ENCODE results near the gene ACTRT3.

The ACTRT3 gene

GRCh38 chr3:169790219-169790618, 20.9 kb upstream of the ACTRT3 start:
- no peak for FAIRE-seq
- no peak for TF ChIP-seq POLR2A (IDR thresholded peaks at IDR 0.05; ENCODE audit: low read depth, low read length)
- no peak for DNase-seq (ENCODE audit: insufficient read length, low spot score)

DNA sequence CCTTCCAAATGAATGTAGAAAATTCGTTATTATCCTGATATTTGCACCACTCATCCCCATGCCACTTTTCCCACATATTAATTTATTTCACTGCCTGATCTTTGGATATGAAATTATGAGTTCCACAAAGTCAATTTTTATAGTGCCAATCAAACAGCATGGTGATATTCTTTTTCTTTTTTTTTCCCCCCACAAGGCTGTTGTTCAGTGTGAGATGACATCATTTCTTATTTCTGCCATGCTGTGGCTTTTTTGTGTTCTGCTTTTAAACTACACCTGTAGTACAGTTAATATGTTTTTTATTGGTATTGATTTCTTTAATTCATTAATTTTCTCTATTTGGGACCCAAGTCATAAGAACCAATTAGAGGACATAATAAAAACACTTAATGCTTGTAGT, 18.4 kb upstream of the ACTRT3 start:
- no peak for FAIRE-seq
- no peak for DNase-seq (ENCODE audit: insufficient read length, low spot score)
- no peak for TF ChIP-seq POLR2A (IDR thresholded peaks at IDR 0.05; ENCODE audit: low read depth, low read length)

DNA sequence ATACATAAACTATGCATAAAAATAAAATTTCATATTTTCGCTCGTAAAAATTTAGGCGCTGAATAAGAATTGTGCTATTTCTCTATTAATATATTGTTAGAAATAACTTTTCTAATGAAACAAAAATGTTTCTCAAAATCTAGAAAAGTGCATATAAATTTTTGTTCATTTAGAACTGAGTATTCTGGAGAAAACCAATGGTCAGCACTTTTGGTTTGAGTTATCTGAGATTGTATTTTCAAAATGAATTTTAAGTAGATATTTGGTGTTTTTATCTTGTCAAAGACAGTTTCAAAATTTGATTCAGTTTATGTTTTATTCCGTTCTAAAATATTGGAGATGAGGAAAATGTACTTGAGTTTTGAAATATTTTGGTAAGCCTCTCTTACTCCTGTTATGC, 17.8 kb upstream of the ACTRT3 start:
- FAIRE-seq = no peak
- no peak for DNase-seq (ENCODE audit: insufficient read length, low spot score)
- no peak for TF ChIP-seq POLR2A (IDR thresholded peaks at IDR 0.05; ENCODE audit: low read depth, low read length)

DNA sequence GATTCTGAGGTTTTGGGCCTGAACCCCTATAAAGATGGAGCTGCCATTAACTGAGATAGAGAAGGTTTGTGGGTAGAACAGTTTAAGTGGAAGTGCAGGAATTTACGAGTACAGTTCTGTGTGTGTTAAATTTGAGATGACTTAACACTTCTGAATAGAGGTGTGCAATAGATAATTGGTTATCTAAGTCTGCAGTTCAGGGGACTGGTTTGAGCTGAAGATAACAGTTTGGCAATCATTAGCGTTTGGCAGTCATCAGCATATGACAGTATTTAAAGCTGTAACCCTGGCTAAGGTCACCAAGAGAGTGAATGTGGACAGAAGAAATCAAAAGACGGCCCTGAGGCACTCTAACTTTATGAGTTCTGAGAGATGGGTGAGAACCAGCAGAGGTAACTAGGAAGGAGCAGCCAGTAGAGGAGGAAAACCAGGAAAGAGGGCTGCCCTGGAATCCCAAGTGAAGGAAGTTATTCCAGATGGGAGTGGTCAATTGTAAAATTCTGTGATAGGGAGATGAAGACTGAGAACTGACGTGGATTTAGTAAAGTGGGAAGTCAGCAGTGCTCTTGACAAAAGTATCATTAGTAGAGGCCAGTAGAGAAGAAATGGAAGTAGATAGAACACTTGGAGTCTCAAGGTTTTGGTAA, 12.0 kb upstream of the ACTRT3 start:
- TF ChIP-seq POLR2A (IDR thresholded peaks at IDR 0.05; ENCODE audit: low read depth, low read length) = no peak
- FAIRE-seq (no peak), DNase-seq (ENCODE audit: insufficient read length, low spot score) (no peak)

DNA sequence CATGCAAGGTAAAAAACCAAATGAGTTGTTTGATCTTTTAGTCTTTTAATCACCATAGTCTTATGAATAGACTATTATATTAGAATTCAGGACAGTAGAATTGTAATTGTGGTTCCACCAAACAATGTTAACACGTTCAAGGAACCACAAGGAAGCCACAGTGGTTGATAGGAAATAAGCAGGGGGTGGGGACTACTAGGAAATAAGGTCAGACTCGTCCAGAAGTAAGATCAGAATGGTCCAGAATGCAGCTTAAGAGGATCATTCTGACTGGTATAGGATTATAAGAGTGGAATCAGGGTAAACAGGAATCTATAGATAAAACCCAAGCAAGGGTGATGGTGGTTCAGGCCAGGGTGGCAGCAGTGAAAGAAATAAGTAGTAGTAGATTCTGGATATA, 11.4 kb upstream of the ACTRT3 start:
- no peak for TF ChIP-seq POLR2A (IDR thresholded peaks at IDR 0.05; ENCODE audit: low read depth, low read length)
- no peak for FAIRE-seq
- no peak for DNase-seq (ENCODE audit: insufficient read length, low spot score)

DNA sequence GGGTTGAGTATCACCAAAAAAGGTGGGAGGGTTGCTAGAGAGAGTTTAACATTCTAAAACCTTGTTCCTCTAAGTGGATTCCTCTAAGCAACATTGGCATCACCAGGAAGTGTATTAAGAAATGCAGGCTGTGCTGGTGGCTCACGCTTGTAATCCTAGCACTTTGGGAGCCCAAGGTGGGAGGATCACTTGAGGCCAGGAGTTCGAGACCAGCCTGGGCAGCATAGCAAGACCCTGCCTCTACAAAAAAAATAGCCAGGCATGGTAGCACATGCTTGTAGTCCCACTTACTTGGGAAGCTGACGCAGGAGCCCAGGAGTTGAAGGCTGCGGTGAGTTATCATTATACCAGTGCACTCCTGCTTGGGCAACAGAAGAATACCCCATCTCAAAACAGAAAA, 8.5 kb upstream of the ACTRT3 start:
- no peak for FAIRE-seq
- no peak for DNase-seq (ENCODE audit: insufficient read length, low spot score)
- TF ChIP-seq POLR2A (IDR thresholded peaks at IDR 0.05; ENCODE audit: low read depth, low read length) = no peak

DNA sequence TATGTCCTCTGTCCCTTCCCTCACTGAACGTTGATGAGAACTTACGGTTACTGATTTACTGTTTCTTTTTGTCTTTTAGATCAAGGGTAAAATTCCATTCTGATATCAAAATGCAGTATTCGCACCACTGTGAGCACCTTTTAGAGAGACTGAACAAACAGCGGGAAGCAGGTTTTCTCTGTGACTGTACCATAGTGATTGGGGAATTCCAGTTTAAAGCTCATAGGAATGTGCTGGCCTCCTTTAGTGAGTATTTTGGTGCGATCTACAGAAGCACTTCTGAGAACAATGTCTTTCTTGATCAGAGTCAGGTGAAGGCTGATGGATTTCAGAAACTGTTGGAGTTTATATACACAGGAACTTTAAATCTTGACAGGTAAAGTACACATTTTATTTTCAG, 4.8 kb upstream of the ACTRT3 start:
- peak; percentile 43 for FAIRE-seq
- no peak for DNase-seq (ENCODE audit: insufficient read length, low spot score)
- no peak for TF ChIP-seq POLR2A (IDR thresholded peaks at IDR 0.05; ENCODE audit: low read depth, low read length)

DNA sequence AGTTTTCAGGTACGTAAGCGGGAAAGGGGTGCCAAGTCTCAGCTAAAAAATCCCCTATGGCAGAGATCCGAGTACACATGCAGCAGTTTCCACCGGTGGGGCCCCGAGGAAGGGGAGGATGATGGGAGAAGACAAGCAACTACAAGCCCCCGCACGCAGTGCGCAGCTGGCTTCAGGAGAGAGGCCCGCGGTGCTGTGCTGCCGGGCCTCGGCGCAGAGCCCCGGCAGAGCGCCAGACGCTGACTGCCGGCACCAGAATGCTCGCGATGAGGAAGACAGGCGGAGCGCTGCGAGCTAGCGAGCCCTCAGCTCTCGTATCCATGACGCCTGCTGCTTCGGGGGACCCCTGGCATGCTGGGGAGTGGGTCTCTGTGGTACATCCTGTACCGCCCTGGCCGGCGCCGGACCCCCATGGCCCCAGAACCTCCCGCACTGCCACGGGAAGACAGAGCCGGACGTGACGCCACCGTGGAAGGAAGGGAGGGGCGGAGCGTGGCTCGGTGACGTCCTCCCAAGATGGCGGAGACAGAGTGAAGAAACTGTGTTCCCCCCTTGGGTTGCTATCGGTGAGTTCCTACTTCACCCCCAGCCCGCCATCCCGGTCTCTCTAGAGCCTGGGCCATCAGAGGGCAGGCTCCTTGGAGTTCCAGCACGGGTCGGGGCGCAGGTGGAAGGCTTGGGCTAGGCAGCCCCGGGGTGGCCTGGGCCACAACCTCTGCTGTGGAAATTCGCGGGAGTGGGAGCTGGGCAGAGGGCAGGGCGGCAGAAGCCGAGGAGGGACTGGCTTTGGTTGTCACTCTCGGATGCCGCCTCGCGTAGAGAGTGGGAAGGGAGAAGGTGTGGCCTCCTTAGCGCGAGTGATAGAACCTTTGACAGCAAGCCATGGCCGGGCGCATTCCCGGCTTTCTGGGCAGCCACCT, 3.8 kb upstream of the ACTRT3 start, which contains the start of gene MYNN:
TSS of gene MYNN (plus strand) at position 500 of the 920 bp plus-strand sequence. CDS start 900 bp downstream, outside the sequence.
- DNase-seq (ENCODE audit: insufficient read length, low spot score) (peak; percentile 53), FAIRE-seq (peak; percentile 96)
- peak; percentile 95 for TF ChIP-seq POLR2A (IDR thresholded peaks at IDR 0.05; ENCODE audit: low read depth, low read length)

- peak; percentile 57 for FAIRE-seq
- peak; percentile 26 for DNase-seq (ENCODE audit: insufficient read length, low spot score)
- TF ChIP-seq POLR2A (IDR thresholded peaks at IDR 0.05; ENCODE audit: low read depth, low read length) = peak; percentile 38; the same call in 1 of the 2 replicates
Observed at GRCh38 chr3:169772305-169772896, 3.0 kb upstream of the ACTRT3 start.

- DNase-seq (ENCODE audit: insufficient read length, low spot score) (peak; percentile 10), FAIRE-seq (peak; percentile 48)
- no peak for TF ChIP-seq POLR2A (IDR thresholded peaks at IDR 0.05; ENCODE audit: low read depth, low read length)
Observed at GRCh38 chr3:169771497-169772304, 2.3 kb upstream of the ACTRT3 start.

DNA sequence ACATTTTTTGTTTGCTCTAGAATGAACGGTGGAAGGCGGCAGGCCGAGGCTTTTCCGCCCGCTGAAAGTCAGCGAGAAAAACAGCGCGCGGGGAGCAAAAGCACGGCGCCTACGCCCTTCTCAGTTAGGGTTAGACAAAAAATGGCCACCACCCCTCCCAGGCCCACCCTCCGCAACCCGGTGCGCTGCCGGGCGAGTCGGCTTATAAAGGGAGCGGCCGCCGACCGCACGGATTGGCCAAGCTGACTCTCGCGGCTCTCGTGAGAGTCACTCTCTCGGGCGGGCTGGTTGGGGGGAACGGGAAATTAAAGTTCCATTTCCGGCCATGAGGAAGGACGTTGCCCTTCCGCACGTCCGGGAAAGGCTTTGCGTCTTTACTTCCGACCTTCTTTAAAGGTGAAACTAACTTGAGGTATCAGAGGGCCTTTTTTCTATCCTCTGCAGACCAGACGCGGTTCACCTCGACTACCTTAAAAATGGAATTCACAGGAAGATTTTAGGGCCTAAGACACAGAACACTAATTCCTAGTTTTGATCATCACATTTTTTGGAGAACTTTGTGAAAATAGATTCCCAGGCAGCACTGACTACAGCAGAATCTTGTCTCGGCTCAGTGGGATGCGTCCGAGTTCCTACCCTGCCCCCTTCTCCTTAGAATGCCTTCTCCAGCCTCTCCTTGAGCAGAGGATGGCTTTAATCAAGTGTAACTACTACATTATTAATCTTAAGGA, 4.3 kb downstream of the ACTRT3 start, which contains the start of gene TERC:
TSS of gene TERC (minus strand) at position 179 of the 731 bp plus-strand sequence.
- TF ChIP-seq POLR2A (IDR thresholded peaks at IDR 0.05; ENCODE audit: low read depth, low read length) = peak; percentile 70
- DNase-seq (ENCODE audit: insufficient read length, low spot score) (peak; percentile 62), FAIRE-seq (peak; percentile 86)

- FAIRE-seq = no peak
- no peak for DNase-seq (ENCODE audit: insufficient read length, low spot score)
- TF ChIP-seq POLR2A (IDR thresholded peaks at IDR 0.05; ENCODE audit: low read depth, low read length) = peak; percentile 34; the same call in 1 of the 2 replicates
Observed at GRCh38 chr3:169764312-169764881, 5.0 kb downstream of the ACTRT3 start.
